GM21825 (cell line): Measurements from ENCODE around the gene FANCG.
A peak's percentile ranks its signal among the peaks of the same experiment; 100 is the strongest.

Experiments
- ATAC-seq: cut with Tn5 transposase; IDR thresholded peaks from one replicate; pipeline ENCODE4 v1.9.1; 2021; ENCODE audit warnings: mild to moderate bottlenecking, moderate library complexity; ENCODE audit not compliant: unreplicated experiment

FANCG gene

GRCh38 chr9:35069020-35069419 is 10.7 kb downstream of the FANCG start:
- ATAC-seq, result no peak

GRCh38 chr9:35067056-35067455 is 12.7 kb downstream of the FANCG start:
- no peak for ATAC-seq

GRCh38 chr9:35060548-35061207 is 19.1 kb downstream of the FANCG start:
- no peak for ATAC-seq

DNA sequence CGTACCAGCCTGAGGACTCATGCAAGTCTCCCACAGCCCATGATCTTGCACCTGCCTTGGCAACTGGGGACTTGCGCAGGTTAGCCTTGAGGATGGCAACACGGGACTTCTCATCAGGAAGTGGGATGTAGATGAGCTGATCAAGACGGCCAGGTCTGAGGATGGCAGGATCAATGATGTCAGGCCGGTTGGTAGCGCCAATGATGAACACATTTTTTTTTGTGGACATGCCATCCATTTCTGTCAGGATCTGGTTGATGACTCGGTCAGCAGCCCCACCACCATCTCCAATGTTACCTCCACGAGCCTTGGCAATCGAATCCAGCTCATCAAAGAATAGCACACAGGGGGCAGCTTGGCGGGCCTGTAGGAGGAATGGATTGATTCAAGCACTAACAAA is 20.3 kb downstream of the FANCG start:
- ATAC-seq, result no peak

DNA sequence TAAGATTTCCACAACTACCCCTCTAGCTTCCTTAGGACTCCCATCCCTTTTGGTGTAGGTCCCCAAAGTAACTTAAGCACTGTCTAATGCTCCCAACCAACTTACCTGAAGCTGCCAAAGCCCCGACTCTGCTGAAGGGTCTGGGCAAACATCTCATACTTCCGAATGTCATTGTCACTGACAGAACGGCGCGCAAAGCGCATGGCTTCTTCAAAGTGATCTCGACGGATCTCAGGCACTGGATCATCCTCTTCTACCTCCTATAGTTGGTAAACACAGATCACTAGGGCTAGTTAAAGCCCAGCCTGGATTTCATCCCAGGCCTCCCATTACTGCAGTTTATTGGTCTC is 22.5 kb downstream of the FANCG start:
- ATAC-seq, result no peak

- no peak for ATAC-seq
Observed at GRCh38 chr9:35056571-35057270, 23.0 kb downstream of the FANCG start.

DNA sequence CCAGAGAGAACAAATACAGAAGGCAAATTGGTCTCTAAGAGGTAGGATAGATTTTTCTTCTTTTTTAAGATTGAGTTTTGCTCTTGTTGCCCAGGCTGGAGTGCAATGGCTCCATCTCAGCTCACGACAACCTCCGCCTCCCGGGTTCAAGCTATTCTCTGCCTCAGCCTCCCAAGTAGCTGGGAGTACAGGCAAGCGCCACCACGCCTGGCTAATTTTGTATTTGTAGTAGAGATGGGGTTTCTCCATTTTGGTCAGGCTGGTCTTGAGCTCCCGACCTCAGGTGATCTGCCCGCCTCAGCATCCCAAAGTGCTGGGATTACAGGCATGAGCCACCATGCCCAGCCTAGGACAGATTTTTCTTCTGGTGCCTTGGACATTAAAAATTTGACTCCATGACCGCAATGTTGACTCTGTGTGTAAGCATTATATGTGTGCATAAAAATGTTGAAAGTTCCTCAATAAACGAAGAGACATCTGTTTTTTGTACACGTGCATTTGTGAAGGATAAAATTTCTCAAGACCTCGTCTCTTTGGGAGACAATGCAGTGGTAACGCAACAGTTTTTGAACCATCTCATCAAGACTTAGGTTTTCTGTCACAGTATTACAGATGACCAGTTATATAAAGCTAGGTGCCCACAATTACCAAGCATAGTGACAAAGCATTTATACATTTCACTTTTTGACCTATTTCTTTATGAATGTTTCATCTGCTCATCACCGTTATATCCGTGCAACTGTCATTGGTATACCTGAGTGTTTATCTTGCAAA is 24.7 kb downstream of the FANCG start:
- no peak for ATAC-seq

- no peak for ATAC-seq
Observed at GRCh38 chr9:35054185-35054835, 25.4 kb downstream of the FANCG start.

DNA sequence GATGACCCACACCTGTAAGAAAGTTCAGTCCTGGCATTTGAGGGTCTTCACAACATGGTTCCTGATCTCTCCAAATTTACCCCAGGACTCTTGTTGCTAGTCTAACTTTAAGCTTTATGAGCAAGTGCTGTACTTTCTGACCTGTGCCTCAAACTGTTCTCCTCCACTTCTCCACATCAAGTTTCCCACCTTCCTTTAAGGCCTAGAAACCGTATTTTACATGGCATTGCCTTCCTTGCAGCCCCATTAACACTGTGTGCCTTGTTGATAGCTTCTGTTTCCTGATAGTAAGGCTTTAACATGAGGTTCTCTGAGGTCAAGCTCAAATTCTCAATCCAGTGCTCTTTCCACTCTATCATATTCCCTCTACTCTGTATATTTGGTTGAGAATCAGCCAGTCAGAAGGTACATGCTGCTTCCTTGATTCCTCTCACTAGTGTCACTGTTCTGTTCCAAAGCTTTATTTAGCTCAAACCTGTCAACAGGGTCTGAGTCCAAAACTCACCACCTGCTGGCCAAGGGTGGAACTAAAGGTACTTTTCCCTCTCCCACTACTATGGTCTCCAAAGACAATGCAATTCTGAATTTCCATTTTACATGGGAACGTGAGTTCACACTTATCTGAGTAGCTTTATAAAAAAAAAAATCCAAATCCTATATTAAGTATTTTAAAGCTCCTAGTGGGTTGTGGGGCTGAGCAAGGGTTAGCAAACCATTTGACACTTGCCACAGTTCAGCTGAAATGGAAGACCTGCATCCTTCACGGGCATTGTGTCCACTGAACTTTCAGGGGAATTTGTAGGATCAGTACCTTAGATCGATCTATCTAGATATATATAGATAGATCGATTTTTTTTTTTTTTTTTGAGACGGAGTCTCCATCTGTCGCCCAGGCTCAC is 28.4 kb downstream of the FANCG start:
- peak; percentile 73 for ATAC-seq

- ATAC-seq, result no peak
Observed at GRCh38 chr9:35048511-35048910, 31.2 kb downstream of the FANCG start.

- ATAC-seq, result no peak
Observed at GRCh38 chr9:35044071-35044470, 35.7 kb downstream of the FANCG start.

DNA sequence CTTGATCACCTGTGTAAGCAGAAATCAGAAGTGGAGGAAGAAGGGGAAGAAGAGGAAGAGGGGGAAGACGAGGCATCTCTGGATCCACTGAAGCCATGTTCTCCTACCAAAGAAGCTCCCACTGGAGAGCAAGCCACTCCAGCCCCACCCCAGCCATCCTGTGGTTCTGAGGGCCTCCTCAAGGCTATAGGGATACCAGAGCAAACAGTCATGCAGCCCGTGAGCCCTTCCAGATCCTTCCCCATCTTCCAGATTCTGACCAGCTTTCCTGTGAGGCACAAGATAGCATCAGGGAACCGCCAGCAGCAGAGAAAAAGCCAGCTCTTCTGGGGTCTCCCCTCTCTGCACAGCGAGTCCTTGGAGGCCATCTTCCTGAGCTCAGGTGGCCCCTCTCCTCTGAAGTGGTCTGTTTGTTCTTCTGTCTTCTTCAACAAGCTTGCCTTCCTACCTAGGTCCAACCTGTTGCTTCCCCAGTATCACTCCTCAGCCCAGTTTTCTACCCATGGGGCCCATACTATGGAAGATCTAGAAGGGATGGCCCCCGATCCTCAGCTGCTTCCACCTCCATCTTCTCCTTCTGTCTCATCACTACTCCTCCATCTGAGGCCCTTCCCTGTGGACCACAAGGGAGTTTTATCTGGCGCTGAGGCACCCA is 36.7 kb downstream of the FANCG start:
- ATAC-seq, result no peak

GRCh38 chr9:35042081-35042604 is 37.6 kb downstream of the FANCG start:
- ATAC-seq, result no peak

GRCh38 chr9:35035851-35036701 is 43.7 kb downstream of the FANCG start:
- no peak for ATAC-seq

- no peak for ATAC-seq
Observed at GRCh38 chr9:35033101-35033500, 46.6 kb downstream of the FANCG start.

DNA sequence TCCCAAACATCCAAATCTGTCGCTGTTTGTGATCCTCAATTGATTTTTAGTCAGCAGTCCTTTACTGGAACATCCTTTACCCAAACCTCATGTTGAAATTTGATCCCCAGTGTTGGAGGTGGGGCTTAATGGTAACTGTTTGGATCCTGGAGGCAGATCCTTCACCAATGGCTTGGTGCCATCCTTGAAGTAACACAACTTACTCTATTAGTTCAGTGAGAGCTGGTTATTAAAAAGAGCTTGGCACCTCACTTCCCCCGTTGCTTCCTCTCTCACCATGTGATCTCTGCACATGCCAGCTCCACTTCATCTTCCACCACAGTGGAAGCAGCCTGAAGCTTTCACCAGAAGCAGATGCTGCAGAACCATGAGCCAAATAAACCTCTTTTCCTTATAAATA is 49.9 kb downstream of the FANCG start:
- ATAC-seq, result no peak

DNA sequence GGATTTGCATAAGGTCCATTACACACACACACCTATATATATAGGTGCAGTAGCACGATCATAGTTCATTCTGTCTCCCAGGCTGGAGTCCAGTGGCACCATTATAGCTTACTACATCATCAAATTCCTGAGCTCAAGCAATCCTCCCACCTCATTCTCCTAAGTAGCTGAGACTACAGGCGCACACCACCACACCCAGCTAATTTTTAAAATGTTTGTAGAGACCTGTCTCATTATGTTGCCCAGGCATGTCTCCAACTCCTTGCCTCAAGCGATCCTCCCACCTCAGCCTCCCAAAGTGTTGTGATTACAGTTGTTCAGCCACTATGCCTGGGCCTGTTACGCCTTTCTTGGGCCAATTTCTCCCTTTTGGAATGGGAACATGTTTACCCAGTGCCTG is 50.5 kb downstream of the FANCG start:
- ATAC-seq, result no peak

DNA sequence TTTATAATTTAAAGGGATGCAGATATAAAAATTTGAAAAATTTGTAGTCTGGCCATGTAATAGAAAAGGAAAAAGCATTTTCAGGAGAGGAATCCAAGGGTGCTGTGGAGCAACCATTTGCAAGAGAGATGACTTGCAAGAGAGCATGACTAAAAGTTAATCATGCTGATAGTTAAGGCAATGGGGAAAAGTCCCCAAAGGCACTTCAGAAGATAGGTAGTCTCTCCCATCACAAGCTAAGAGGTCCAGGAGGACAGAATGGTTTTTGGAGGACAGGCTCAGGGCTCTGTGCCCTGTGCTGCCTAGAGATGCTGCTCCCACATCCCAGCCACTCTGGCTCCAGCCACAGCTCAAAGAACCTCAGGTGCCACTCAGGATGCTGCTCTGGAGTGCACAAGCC is 51.4 kb downstream of the FANCG start:
- ATAC-seq, result no peak

- no peak for ATAC-seq
Observed at GRCh38 chr9:35027860-35028259, 51.9 kb downstream of the FANCG start.
